ENCODE measurements around the gene SEC31B. TPM values are rescaled to one million over a fixed set of nuclear protein-coding genes. Genes with fewer than 3 reads are reported as not detected.
A peak's percentile ranks its signal among the peaks of the same experiment; 100 is the strongest.

SEC31B gene
- total and polyA plus RNA-seq, 8 donors, result 8.8 to 27.6 (median 22.8) TPM

- DNase-seq (no peak), ATAC-seq (no peak)
- H3K4me3 ChIP-seq, result no peak overlapping the region
- no peak for TF ChIP-seq CTCF (IDR thresholded peaks at IDR 0.05)
- no peak overlapping the region for H3K27ac ChIP-seq
- H3K27me3 ChIP-seq, result no peaks in the 10 kb centered on the region
- no peaks in the 10 kb centered on the region for H3K9me3 ChIP-seq
- no peaks in the 10 kb centered on the region for H3K4me1 ChIP-seq
- intact Hi-C loops (cut with DNase I), result no loop called here
- peaks cover 0 to 35% of the 10 kb centered on the region in 2 donors for H3K36me3 ChIP-seq
Observed at GRCh38 chr10:100554902-100555301, 35.2 kb upstream of the SEC31B start.

GRCh38 chr10:100553929-100554328, 34.3 kb upstream of the SEC31B start:
- Histone ChIP-seq H3K9me3 (no peaks in the 10 kb centered on the region), H3K27me3 (no peaks in the 10 kb centered on the region), H3K36me3 (peaks cover 0 to 45% of the 10 kb centered on the region in 2 donors), H3K27ac (no peak overlapping the region), H3K4me3 (no peak overlapping the region), H3K4me1 (no peaks in the 10 kb centered on the region)
- TF ChIP-seq CTCF (IDR thresholded peaks at IDR 0.05), result no peak
- DNase-seq (no peak), ATAC-seq (no peak)
- intact Hi-C loops (cut with DNase I), result no loop called here

- Histone ChIP-seq H3K36me3 (peaks cover 0 to 54% of the 10 kb centered on the region in 2 donors), H3K9me3 (no peaks in the 10 kb centered on the region), H3K27me3 (no peaks in the 10 kb centered on the region), H3K4me1 (no peaks in the 10 kb centered on the region), H3K4me3 (no peak overlapping the region), H3K27ac (no peak overlapping the region)
- ATAC-seq (no peak), DNase-seq (no peak)
- intact Hi-C loops (cut with DNase I), result no loop called here
- no peak for TF ChIP-seq CTCF (IDR thresholded peaks at IDR 0.05)
Observed at GRCh38 chr10:100551738-100552137, 32.1 kb upstream of the SEC31B start.

- TF ChIP-seq CTCF (IDR thresholded peaks at IDR 0.05), result no peak
- Histone ChIP-seq H3K27ac (no peak overlapping the region), H3K9me3 (no peaks in the 10 kb centered on the region), H3K4me3 (no peak overlapping the region), H3K4me1 (no peaks in the 10 kb centered on the region), H3K27me3 (no peaks in the 10 kb centered on the region), H3K36me3 (peaks cover 0 to 59% of the 10 kb centered on the region in 2 donors)
- intact Hi-C loops (cut with DNase I), result no loop called here
- ATAC-seq (peak; percentile 16), DNase-seq (no peak)
Observed at GRCh38 chr10:100551196-100551595, 31.5 kb upstream of the SEC31B start.

GRCh38 chr10:100544950-100545349, 25.3 kb upstream of the SEC31B start:
- no peak overlapping the region for H3K27ac ChIP-seq
- H3K36me3 ChIP-seq, result peaks cover 0 to 100% of the 10 kb centered on the region in 2 donors
- intact Hi-C loops (cut with DNase I), result no loop called here
- no peak for TF ChIP-seq CTCF (IDR thresholded peaks at IDR 0.05)
- no peak for DNase-seq
- H3K4me3 ChIP-seq, result no peak overlapping the region
- H3K4me1 ChIP-seq, result no peaks in the 10 kb centered on the region
- ATAC-seq, result no peak
- no peaks in the 10 kb centered on the region for H3K9me3 ChIP-seq
- no peaks in the 10 kb centered on the region for H3K27me3 ChIP-seq
